AG09319 (cell line): ENCODE data around the gene OTP.
"Not testable (repeated sequence)": the region's sequence is repeated elsewhere in the genome, so short reads cannot be mapped to it uniquely, and the experiment has no call there.

Experiments used
- DNase-seq: peaks from one replicate; pipeline ENCODE4 v3.0.0-alpha.2; 2010; ENCODE audit warnings: low read depth; ENCODE audit errors: extremely low read depth
- TF ChIP-seq, protein P1 (sequence below): IDR thresholded peaks from 2 replicates; pipeline ENCODE4 v1.5.1; 2011; ENCODE audit warnings: low read depth, mild to moderate bottlenecking, inconsistent platforms, low read length, moderate library complexity

Gene OTP

DNA sequence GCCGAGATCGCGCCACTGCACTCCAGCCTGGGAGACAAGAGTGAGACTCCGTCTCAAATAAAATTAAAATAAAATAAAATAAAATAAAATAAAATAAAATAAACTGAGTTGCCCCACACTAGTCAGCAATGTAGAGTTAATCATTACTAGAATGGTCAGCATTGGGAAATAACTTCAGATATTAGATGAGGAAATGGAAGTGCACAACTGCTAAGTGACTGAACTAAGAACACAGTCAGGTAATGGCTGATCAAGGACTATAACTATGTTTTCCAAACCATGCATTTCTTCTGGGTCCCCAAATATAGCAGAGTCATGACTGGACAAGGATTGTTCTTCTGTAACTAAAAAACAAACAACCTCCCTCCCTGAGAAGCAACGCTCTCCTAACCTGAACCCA, 17.1 kb downstream of the OTP start:
- TF ChIP-seq, protein P1, sequence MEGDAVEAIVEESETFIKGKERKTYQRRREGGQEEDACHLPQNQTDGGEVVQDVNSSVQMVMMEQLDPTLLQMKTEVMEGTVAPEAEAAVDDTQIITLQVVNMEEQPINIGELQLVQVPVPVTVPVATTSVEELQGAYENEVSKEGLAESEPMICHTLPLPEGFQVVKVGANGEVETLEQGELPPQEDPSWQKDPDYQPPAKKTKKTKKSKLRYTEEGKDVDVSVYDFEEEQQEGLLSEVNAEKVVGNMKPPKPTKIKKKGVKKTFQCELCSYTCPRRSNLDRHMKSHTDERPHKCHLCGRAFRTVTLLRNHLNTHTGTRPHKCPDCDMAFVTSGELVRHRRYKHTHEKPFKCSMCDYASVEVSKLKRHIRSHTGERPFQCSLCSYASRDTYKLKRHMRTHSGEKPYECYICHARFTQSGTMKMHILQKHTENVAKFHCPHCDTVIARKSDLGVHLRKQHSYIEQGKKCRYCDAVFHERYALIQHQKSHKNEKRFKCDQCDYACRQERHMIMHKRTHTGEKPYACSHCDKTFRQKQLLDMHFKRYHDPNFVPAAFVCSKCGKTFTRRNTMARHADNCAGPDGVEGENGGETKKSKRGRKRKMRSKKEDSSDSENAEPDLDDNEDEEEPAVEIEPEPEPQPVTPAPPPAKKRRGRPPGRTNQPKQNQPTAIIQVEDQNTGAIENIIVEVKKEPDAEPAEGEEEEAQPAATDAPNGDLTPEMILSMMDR: no peak
- no peak for DNase-seq

DNA sequence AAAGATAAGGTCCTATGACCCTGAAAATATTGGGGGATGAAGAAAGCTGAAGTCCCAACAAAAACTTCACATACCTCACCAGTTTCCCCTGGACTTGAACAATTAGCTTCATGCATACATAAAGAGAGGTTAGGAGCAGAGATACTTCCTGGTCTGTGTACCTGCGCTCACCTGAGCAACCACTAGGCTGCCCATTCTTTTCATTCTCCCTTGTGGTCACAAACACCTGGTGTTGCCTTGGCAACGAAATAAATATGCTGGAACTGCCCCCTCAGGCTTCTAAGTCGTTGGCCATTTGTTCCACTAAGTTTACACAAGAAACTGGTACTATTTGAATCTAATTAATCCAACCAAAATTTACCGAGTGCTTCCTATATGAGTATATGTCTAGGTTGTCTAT, 18.1 kb downstream of the OTP start:
- TF ChIP-seq, protein P1: no peak
- DNase-seq: no peak

DNA sequence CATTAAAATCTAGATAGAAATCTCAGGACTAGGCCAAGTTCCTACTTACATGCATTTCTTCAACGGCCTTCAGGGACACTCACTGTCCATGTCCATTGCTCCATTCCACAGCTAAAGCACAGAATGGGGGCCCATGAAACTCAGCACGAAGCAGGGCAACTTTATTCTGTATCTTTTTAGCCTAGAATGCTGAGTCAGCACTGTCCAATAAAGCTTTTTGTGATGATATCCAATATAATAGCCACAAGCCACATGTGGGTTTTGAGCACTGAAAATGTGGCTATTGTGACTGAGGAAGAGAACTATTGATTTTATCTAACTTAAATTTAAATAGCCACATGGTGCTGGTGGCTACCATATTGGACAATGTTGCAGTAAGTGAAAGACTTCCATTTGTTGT, 21.6 kb downstream of the OTP start:
- TF ChIP-seq, protein P1: no peak
- no peak for DNase-seq

- DNase-seq: not testable (repeated sequence)
These were observed 29.6 kb downstream of the OTP start for GRCh38 chr5:77608927-77609326.

DNA sequence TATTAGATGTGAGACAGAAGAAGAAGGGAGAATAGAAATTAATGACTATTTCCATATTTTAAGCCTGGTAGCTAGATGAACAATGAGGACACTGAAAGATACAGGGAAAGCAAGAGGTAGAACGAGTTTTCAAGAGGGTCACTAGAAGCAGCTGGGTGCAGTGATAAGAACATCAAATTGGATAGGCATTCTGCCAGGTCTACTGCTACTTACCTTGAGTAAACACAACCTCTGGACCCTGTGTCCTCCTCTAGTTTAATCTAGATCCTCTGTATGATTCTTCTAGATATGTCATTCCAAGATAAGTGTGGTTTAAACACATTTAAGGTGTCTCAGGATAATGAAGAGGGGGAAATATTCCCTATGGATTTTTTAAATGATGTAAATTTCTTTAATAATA, 31.2 kb downstream of the OTP start:
- TF ChIP-seq, protein P1: no peak
- no peak for DNase-seq

GRCh38 chr5:77606279-77606678, 32.2 kb downstream of the OTP start:
- TF ChIP-seq, protein P1: no peak
- no peak for DNase-seq

DNA sequence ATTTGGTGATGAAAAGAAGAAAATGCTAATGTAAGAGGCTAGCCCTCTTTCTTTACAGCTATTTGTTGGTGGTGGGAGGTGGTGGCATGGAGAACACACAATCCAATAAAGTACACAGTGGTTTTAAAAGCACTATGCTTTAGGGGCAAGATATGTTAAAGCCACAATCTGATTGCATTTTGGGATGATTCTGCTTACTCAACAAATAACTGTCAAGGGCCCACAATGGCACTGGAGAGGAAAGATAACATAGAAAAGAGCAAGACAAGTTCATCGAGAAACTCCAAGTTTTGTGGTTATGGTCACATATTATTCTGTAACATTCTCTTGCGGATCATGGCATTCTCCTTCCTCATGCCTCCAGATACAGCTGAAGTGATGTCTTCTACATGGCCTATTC, 38.8 kb downstream of the OTP start:
- TF ChIP-seq, protein P1: no peak
- DNase-seq: no peak

DNA sequence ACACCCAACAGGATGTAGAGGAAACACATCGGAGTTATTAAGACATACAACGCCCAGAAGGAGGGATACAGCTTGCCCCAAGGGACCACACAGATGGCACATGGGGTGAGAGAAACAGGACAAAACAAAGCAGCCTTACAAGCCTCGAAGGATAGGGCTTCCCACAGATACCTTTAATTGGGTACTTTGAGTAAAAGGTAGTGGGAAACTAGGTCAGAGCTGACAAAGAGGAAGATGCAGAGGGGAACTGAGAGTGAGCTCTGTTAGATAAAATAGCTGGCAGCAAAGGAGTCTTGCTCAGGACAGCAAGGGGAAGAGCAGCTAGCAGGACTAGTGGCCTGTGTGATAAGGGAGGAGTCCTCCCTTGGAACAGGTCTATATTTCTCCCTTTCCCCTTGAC, 48.2 kb downstream of the OTP start:
- DNase-seq: no peak
- TF ChIP-seq, protein P1: no peak
